ENCODE results near the gene KMT2E.

DNA sequence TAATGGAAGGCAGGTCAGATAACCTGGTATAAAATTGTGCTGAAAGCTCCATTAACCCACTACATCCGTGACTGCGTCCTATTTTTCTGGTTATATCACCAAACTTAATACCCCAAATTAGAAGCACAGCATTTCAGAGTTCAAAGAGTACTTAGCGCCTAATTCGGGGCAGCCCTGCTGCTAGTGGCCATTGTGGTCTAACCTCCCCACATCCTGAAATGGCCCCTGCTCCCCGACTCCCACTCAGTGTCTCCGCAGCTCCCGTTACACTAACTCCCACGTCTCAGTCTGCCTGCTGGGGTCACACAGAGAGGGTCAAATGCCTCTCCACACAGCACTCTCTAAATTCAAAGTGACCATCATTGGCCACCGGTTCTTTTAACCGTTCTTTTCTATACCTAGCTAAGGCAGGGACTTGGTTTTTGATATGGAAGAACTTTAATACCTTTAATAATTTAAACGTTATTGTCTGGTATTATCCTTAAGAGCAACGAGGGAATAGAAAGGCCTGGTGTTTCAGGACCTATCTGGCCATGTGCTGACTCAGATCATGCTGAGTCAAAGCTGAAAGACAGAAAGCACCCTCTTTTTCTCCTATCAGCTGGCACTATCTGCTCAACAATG, 117.1 kb downstream of the KMT2E start:
- TF ChIP-seq, protein P1, sequence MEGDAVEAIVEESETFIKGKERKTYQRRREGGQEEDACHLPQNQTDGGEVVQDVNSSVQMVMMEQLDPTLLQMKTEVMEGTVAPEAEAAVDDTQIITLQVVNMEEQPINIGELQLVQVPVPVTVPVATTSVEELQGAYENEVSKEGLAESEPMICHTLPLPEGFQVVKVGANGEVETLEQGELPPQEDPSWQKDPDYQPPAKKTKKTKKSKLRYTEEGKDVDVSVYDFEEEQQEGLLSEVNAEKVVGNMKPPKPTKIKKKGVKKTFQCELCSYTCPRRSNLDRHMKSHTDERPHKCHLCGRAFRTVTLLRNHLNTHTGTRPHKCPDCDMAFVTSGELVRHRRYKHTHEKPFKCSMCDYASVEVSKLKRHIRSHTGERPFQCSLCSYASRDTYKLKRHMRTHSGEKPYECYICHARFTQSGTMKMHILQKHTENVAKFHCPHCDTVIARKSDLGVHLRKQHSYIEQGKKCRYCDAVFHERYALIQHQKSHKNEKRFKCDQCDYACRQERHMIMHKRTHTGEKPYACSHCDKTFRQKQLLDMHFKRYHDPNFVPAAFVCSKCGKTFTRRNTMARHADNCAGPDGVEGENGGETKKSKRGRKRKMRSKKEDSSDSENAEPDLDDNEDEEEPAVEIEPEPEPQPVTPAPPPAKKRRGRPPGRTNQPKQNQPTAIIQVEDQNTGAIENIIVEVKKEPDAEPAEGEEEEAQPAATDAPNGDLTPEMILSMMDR (IDR thresholded peaks at IDR 0.05), result no peak
- no peak for TF ChIP-seq ZFX (IDR thresholded peaks at IDR 0.05; ENCODE audit: borderline replicate concordance)
